Small intestine (tissue), 7 donors: ENCODE data around the gene ADPRS. TPM values are rescaled to one million over a fixed set of nuclear protein-coding genes. Genes with fewer than 3 reads are reported as not detected.

Source experiments
- DNase-seq, 2 donors: peaks; one replicate each; pipeline versions ENCODE4 v3.0.0 to v3.0.0-alpha.2; 2013
- FAIRE-seq: peaks from 2 replicates; lab custom pipeline; 2012; peaks lifted over from hg19 to GRCh38; lab: Jason Lieb, UNC
- H3K27ac ChIP-seq, 3 donors: one replicate each; pipeline ENCODE4 v1.5.1; 2013; ENCODE audit warnings: low read length in 2 of 3, mild to moderate bottlenecking in 2 of 3, control low read depth in 1 of 3, inconsistent platforms in 1 of 3, low read depth in 1 of 3, moderate library complexity in 1 of 3
- H3K27me3 ChIP-seq, 3 donors: one replicate each; pipeline ENCODE4 v1.6.1; 2013; ENCODE audit warnings: low read length in 3 of 3, inconsistent platforms in 1 of 3; ENCODE audit not compliant: control insufficient read depth in 3 of 3, insufficient read depth in 3 of 3
- H3K36me3 ChIP-seq, 3 donors: one replicate each; pipeline ENCODE4 v1.6.1; 2013; ENCODE audit warnings: low read length in 3 of 3, inconsistent platforms in 1 of 3, low read depth in 1 of 3, mild to moderate bottlenecking in 1 of 3, moderate library complexity in 1 of 3; ENCODE audit not compliant: control insufficient read depth in 3 of 3, insufficient read depth in 2 of 3
- H3K4me1 ChIP-seq, 3 donors: one replicate each; pipeline ENCODE4 v1.6.1; 2013; ENCODE audit warnings: low read length in 2 of 3, inconsistent platforms in 1 of 3, low read depth in 1 of 3, mild to moderate bottlenecking in 1 of 3, moderate library complexity in 1 of 3; ENCODE audit not compliant: control insufficient read depth in 3 of 3, insufficient read depth in 2 of 3
- H3K4me3 ChIP-seq, 3 donors: one replicate each; pipeline ENCODE4 v1.5.1; 2013; ENCODE audit warnings: low read length in 3 of 3, control low read depth in 1 of 3, inconsistent platforms in 1 of 3, low read depth in 1 of 3, mild to moderate bottlenecking in 1 of 3, moderate library complexity in 1 of 3
- H3K9me3 ChIP-seq, 2 donors: one replicate each; pipeline ENCODE4 v1.6.1; 2013; ENCODE audit warnings: low read depth in 1 of 2, low read length in 1 of 2; ENCODE audit not compliant: control insufficient read depth in 2 of 2, insufficient read depth in 1 of 2
- WGBS, 3 donors: extraction: QIAGEN DNeasy Blood & Tissue Kit; methylation state at CpG; one replicate each; pipeline ENCODE4 v1.1.7; 2013; 5-methylcytosine and 5-hydroxymethylcytosine counted together
- polyA plus RNA-seq, 4 donors: library from polyadenylated mRNA; stranded (reverse) in 3 of 4; unstranded in 1 of 4; fragments of 200-250 nt in 3 of 4; fragments of 120-200 nt in 1 of 4; gene quantifications; one replicate each; pipeline versions ENCODE4 v1.2.1 to v1.2.3, GENCODE V29; 2013
- donor health status: healthy with polysubstance abuse.
- donor health status: control.
- donor health status: control.
- donor health status: Bipolar disorder and iron deficiency.
- donor health status: healthy.

Gene ADPRS
- polyA plus RNA-seq, 4 donors = 24.2 to 38.4 (median 33.4) TPM

DNA sequence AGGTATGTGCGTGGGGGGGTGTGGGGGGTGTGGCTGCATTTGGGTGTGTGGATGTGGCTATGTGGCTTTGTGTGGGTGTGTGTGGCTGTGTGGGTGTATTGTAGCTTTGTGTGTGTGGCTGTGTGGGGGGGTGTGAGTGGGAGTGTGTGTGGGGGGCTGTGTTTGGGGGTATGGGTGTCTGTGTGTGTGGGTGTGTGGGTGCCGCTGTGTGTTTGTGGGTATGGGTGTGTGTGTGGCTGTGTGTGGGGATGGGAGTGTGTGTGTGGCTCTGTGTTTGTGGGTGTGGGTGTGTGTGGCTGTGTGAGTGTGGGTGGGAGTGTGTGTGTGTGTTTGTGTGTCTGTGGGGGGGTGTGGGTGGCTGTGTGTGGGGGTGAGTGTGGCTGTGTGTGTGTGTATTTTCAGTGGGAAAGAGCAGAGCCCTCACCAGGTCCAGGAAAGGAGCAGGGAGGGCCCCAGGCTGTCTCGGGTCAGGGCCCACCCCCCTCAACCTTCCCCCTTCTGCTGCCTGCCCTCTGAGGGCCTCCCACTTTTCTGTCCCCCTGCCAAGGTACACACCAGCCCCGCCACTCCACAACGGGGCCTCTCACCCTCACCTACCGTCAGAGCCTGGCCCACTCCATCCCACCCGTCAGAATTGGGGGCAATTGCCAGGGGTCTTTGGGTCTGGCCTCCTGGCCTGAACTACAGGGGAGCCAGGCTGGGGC is 38.3 kb downstream of the ADPRS start:
- Histone ChIP-seq H3K9me3 (no peaks in the 10 kb centered on the region), H3K27me3 (peaks cover 3 to 41% (median 8%) of the 10 kb centered on the region in 3 donors), H3K4me1 (peaks cover 0 to 16% (median 0%) of the 10 kb centered on the region in 3 donors), H3K4me3 (no peak overlapping the region), H3K36me3 (no peaks in the 10 kb centered on the region), H3K27ac (no peak overlapping the region)
- FAIRE-seq (no peak), DNase-seq (no peak)
- WGBS, 3 donors = 49 to 55% (median 52%) methylated on average over 4 to 7 of the region's 7 CpGs

DNA sequence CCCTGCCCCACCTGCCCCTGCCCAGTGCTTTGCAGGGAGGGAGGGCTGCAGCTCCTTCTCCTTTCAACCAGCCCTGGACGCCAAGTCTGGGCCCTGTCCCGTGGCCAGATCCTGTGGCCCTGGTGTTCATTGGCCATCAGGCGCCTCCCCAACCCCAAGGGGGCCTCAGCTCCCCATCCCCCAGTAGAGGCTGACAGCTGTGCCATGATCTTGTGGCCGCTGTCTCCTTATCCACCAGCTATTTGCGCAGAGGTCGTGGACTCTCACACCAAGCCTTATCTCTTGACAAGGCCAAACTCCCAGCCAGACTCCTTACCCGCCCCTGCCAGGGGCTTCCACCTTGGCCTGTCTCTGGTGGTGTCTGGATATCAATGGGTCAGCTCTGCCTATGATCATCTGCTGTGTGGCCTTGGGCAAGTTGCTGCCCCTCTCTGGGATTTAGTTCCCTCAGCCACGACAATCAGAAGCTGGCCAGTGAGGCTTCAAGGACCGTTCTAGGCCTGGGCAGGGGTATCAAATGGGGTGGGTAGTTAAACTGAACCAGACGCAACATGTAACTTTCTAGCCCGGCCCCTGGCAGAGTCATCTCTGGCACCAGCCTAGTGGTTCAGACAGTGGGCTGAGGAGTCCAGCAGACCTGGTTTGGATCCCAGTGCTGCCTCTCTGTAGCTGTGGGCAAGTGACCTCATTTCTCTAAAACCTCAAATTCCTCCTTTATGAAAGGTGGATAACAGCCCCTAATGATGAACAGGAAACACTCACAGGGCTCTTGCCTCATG is 39.6 kb downstream of the ADPRS start:
- peaks cover 0 to 21% (median 0%) of the 10 kb centered on the region in 3 donors for H3K4me1 ChIP-seq
- no peak overlapping the region for H3K4me3 ChIP-seq
- no peaks in the 10 kb centered on the region for H3K36me3 ChIP-seq
- H3K27ac ChIP-seq = no peak overlapping the region
- 68 to 83% (median 76%) methylated on average over 11 of the region's 11 CpGs for WGBS, 3 donors
- DNase-seq = peak in 1 of 2 donors; percentile 50
- H3K27me3 ChIP-seq = peaks cover 3 to 29% (median 8%) of the 10 kb centered on the region in 3 donors
- H3K9me3 ChIP-seq = no peaks in the 10 kb centered on the region
- no peak for FAIRE-seq

DNA sequence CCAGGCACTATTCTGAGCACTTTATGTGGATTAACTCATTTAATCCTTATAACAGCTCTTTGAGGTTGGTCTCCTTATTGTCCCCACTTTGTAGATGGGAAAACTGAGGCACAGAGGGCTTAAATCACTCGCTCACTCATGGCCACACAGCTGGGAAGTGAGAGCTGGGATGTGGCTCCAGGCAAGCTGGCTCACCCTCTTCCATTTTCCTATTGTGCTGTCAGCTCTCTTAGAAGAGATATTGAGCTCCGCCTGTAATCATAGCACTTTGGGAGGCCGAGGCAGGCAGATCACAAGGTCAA is 40.2 kb downstream of the ADPRS start:
- no peak overlapping the region for H3K4me3 ChIP-seq
- FAIRE-seq (no peak), DNase-seq (no peak)
- H3K36me3 ChIP-seq = no peaks in the 10 kb centered on the region
- H3K9me3 ChIP-seq = no peaks in the 10 kb centered on the region
- 75 to 85% (median 84%) methylated on average over 3 of the region's 3 CpGs for WGBS, 3 donors
- peaks cover 3 to 24% (median 8%) of the 10 kb centered on the region in 3 donors for H3K27me3 ChIP-seq
- no peak overlapping the region for H3K27ac ChIP-seq
- peaks cover 0 to 24% (median 0%) of the 10 kb centered on the region in 3 donors for H3K4me1 ChIP-seq

DNA sequence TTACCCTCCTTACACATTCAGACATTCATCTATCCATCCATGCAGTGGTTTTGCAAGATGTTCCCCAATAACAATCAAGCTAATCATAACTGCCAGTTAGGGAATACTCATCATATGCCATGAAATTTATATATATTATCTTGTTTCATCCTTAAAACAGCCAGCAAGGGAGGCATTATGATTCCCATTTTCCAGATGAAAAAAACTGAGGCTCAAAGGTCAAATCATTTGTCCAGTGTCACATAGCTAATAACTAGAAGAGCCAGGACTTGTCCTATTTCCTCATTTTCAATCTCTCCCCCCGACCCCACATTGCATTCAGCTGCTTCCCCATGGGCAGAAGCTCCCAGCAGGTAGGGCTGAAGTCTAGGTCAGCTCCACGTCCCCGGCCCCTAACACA is 43.3 kb downstream of the ADPRS start:
- no peak overlapping the region for H3K27ac ChIP-seq
- DNase-seq = no peak
- H3K36me3 ChIP-seq = peaks cover under 1 to 12% (median 5%) of the 10 kb centered on the region in 3 donors
- no peaks in the 10 kb centered on the region for H3K27me3 ChIP-seq
- no peaks in the 10 kb centered on the region for H3K9me3 ChIP-seq
- peaks cover 0 to 31% (median 0%) of the 10 kb centered on the region in 3 donors for H3K4me1 ChIP-seq
- no peak for FAIRE-seq
- 66 to 73% (median 69%) methylated on average over 3 of the region's 3 CpGs for WGBS, 3 donors
- no peak overlapping the region for H3K4me3 ChIP-seq

DNA sequence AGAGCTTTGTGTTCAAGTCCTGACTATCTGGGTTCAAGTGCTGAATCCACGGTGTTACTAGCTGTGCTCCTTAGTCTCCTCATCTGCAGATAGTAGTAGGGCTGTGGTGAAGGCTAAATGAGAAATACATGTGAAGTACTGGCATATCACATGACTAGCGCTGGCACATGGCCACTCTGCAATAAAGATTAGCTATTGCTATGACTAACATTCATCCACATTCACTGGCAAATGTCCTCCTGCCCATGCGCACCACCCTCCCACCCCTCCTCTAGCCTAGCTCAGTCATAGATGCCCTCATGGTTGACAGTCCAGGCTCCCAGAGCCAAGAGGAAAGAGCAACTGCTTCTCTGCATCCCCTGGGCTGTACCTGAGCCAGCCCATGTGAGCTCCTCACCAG is 44.8 kb downstream of the ADPRS start:
- H3K9me3 ChIP-seq = no peaks in the 10 kb centered on the region
- peak; percentile 91 to 98 for DNase-seq
- no peak for FAIRE-seq
- peak overlapping the region in 1 of 3 donors; percentile 35 for H3K27ac ChIP-seq
- no peak overlapping the region for H3K4me3 ChIP-seq
- peaks cover 14 to 24% (median 15%) of the 10 kb centered on the region in 3 donors for H3K36me3 ChIP-seq
- WGBS, 3 donors = 13 to 64% (median 35%) methylated on average over 3 of the region's 3 CpGs
- no peaks in the 10 kb centered on the region for H3K27me3 ChIP-seq
- H3K4me1 ChIP-seq = peaks cover 0 to 17% (median 0%) of the 10 kb centered on the region in 3 donors

DNA sequence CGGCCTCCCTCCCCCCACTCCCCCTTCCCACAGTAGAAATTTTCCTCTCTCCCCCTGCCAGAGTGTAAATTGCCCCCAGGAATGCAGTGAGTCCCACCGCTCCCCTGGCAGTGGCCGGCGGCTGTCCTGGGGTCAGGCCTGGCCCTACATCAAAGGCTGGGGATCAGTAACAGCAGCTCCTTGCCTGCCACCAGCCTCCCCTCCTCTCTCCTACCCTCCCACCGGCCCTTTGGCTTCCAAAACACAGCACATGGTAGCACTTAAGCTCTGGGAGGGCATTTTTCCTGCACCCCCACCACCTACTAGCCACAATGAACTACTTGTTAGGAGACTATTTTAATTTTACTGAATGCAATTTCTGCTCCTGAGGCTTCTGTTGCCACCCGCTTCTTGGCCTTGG is 45.3 kb downstream of the ADPRS start:
- no peak for DNase-seq
- no peaks in the 10 kb centered on the region for H3K27me3 ChIP-seq
- no peak for FAIRE-seq
- WGBS, 3 donors = 67 to 80% (median 70%) methylated on average over 5 to 6 of the region's 6 CpGs
- no peaks in the 10 kb centered on the region for H3K9me3 ChIP-seq
- peak overlapping the region in 1 of 3 donors; percentile 35 for H3K27ac ChIP-seq
- H3K4me1 ChIP-seq = peaks cover 0 to 16% (median 0%) of the 10 kb centered on the region in 3 donors
- H3K36me3 ChIP-seq = peaks cover 14 to 29% (median 15%) of the 10 kb centered on the region in 3 donors
- no peak overlapping the region for H3K4me3 ChIP-seq

DNA sequence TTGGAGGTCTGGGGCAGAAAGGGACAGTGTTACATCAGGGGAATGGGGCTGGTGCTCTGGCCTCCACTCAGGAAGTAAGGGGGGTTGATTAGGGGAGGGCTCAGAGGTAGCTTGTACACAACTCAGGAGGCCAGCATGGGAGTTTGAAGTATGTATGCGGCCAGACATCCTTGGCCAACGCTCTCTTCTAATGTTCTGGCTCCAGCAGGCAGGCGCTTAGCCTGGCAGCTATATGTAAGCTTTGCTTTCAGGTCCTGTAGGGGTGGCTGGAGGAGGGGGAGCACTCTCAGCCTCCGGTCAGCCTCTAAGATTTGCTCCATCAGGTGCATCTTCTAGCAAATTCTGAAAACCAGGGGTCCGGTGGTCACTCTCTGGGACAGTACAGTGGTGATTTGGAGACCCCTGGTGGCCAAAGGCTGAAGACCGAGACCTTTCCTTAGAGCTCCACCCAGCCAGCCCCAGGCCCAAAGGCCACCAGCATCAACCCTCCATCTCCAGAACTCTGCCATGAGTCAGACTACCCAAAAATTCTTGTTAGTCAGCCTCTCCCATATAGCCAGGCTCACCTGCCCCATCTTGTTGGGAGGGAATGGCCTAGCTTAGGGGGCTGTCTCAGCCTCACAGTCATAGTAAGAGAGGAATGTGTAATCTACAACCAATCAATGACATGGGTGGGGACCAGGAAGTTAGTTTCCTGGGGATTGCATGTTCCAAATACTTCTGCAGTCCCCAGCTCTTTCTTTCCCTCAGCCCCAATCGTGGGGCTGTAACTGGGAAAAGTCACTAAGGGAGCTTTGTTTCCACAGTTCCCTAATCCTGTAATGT is 46.0 kb downstream of the ADPRS start:
- Histone ChIP-seq H3K9me3 (no peaks in the 10 kb centered on the region), H3K4me1 (peaks cover 0 to 16% (median 0%) of the 10 kb centered on the region in 3 donors), H3K36me3 (peaks cover 16 to 34% (median 18%) of the 10 kb centered on the region in 3 donors), H3K27ac (no peak overlapping the region), H3K27me3 (no peaks in the 10 kb centered on the region), H3K4me3 (no peak overlapping the region)
- 64 to 68% (median 68%) methylated on average over 7 of the region's 7 CpGs for WGBS, 3 donors
- FAIRE-seq (no peak), DNase-seq (peak in 1 of 2 donors; percentile 61)

DNA sequence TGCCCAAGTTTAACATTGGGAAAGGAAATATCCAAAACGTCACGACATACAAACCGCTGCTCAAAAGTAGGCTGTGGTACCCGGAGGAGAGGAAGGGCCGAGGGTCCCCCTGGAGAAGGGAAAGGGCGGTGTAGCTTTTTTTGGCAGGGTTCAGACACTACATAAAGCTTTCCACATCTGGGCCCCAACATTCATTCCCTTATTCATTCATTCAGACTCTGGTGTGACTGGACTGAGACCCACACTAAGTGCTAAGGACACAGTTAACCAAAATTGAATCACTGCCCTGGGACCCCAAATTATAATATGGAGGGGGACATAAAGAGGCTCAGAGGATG is 46.6 kb downstream of the ADPRS start:
- Histone ChIP-seq H3K9me3 (no peaks in the 10 kb centered on the region), H3K4me1 (peaks cover 0 to 16% (median 0%) of the 10 kb centered on the region in 3 donors), H3K36me3 (peaks cover 16 to 39% (median 20%) of the 10 kb centered on the region in 3 donors), H3K4me3 (no peak overlapping the region), H3K27me3 (no peaks in the 10 kb centered on the region), H3K27ac (no peak overlapping the region)
- DNase-seq (no peak), FAIRE-seq (no peak)
- 79 to 83% (median 81%) methylated on average over 6 of the region's 6 CpGs for WGBS, 3 donors
